Activated T-cell treated with anti-CD3 and anti-CD28 coated beads for 4 hours (primary cell): ENCODE results near the gene CCNT1.
"Not testable (repeated sequence)": the region's sequence is repeated elsewhere in the genome, so short reads cannot be mapped to it uniquely, and the experiment has no call there.

Experiments used
- DNase-seq: peaks from one replicate; pipeline ENCODE4 v3.0.0-alpha.2; 2020

CCNT1 gene

DNA sequence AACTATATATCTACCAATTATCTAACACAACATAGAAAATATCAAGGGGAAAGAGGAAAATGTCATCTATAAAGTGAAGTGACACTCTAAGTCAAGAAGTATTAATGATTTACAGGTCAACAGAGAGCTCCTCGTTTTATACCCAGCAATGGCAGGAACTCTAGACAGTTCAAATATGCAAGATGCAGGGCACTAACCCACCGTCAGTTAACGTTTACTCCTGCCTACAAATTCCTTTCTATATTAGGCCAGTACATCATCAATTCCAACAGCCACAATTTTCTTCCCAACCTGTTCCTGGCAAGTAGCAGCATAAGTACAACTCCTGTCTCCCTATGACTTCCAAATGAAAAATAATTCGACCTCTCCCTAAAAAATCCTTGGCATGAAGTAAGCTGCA, 25.5 kb downstream of the CCNT1 start:
- DNase-seq = no peak

DNA sequence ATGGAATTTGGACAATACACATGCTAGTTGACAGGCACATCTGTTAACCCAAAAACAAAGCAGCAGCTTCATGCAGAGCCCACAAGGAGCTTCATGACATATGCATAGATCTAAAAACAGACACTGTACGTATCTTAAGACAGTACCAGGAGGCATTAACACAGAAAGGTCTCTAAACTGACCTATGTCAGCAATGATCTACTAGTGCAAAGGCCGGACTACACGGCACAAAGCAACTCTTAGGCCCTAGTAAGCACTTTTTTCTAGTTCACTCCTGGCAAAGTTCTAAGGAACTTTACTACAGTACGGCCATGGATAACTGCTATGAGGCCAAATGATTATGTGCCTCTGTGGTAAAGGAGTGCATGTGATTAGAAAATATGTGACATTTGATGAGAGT, 26.1 kb downstream of the CCNT1 start:
- DNase-seq = no peak

DNA sequence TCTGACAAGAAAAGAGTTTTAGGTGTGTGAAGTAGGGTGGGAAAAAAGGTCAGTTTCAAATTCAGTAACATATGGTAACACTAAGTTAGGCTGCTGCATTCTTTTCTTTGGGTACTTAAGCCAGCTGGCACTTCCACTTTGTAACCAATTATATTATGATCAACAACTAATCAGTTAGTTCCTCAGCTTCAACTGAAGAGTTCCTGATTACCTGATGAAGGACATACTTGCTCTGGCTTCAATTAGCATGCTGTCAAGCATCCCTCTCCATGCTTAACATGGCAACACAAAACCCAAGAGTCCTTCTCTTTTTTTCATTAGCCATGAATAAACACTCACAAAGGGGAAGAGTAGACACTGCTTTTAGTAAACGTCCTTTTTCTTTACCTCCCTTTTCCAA, 27.7 kb downstream of the CCNT1 start:
- DNase-seq = no peak

DNA sequence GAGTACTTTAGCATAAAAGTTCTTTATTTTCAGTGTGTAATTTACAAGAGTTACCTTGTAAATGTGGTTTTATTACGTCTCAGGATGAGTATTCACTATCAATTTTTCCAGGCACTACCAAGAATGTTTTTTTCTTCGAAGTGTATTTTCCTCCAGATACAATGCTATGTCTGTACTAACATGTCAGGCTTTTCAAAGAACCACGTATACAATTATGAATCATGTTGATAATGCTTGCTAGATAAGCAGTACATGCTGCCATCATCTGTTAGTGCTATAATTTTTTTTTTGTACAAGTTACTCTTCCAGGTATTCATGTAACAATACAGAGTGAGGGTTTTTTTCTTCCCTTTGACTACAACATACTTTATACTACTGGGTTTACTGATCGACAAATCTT, 28.9 kb downstream of the CCNT1 start:
- no peak for DNase-seq

DNA sequence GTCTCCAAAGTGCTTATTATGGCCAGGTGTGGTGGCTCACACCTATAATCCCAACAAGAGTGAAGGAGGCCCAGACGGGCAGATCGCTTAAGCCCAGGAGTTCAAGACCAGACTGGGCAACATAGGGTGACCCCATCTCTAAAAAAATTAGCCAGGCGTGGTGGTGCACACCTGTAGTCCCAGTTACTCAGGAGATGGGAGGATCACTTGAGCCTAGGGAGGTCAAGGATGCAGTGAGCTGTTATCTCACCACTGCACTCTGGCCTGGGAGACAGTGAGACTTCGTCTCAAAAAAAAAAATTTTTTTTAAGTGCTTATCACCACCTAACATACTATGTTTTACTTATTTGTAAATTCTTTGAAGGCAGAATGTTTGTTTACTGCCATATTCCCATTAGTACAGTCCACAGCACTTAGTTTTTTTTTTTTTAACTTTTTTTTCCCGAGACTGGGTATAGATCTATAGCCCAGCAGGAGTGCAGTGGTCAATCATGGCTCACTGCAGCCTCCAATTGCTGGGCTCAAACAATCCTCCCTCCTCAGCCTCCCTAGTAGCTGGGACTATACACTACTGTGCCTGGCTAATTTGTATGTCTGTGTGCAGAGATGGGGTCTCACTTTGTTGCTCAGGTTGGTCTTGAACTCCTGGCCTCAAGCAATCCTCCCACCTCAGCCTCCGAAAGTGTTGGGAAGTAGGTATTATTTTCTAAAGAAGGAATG, 29.7 kb downstream of the CCNT1 start:
- no peak for DNase-seq

DNA sequence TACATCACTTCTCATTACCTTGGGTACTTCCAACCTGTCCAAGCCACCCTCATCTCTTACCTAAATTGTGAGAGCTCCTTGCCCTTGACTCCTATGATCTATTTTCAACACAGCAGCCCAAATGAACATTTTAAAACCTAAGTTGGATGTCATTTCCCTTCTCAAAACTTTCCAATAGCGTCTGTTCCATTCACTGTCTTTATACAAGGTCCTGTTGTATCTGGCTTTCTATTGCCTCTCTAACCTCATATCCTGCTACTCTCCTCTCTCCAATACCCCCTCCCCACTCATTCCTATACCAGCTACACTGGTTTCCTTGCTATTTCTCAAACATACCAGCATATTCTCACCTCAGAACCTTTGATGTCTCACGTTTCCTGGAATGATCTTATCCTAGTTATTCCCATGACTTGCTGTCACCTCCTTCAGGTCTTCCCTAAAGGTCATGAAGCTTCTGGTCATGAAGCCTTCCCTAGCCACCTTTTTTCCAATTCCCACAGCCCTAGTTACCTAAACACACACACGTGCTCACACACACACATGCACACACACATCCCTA, 30.4 kb downstream of the CCNT1 start:
- no peak for DNase-seq

DNA sequence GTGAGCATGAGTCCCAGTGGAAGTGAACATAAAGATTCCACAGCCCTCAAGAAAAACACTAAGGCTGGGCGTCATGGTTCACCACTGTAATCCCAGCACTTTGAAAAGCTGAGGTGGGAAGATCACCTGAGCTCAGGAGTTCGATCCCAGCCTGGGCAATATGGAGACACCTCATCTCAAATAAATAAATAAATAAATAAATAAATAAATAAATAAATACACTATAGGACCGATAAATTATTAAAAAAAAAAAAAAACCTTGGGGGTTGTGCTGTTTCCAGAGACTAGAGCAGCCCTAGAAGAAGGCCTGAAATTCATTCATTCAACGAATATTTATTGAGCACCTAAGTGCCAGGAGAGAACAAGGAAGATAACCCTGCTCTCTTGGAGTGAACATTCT, 33.0 kb downstream of the CCNT1 start:
- no peak for DNase-seq

DNA sequence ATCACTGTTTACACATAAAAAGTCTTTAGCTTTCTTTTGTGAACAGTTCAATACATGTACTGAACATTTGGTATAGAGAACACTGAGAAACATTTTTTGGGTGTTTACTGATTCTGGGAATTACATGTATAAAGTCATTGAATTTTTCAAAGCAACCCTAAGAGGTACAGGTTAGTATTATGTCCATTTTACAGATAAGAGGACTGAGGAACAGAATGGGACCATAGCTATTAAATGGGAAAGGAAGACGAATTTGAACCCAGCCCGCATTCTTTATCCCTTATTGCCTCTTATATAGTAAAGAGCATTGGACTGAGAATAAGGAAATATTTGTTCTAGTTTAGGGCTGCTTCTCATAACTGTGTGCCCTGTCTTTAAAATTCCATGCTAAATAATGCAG, 33.6 kb downstream of the CCNT1 start:
- DNase-seq = no peak

DNA sequence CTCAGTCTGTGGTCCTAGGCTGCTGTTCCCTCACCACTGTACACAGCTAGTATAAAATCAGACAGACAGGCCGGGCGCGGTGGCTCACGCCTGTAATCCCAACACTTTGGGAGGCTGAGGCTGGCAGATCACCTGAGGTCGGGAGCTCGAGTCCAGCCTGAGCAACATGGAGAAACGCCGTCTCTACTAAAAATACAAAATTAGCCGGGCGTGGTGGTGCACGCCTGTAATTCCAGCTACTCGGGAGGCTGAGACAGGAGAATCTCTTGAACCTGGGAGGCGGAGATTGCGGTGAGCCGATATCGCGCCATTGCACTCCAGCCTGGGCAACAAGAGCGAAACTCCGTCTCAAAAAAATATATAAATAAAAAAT, 34.0 kb downstream of the CCNT1 start:
- DNase-seq = not testable (repeated sequence)

DNA sequence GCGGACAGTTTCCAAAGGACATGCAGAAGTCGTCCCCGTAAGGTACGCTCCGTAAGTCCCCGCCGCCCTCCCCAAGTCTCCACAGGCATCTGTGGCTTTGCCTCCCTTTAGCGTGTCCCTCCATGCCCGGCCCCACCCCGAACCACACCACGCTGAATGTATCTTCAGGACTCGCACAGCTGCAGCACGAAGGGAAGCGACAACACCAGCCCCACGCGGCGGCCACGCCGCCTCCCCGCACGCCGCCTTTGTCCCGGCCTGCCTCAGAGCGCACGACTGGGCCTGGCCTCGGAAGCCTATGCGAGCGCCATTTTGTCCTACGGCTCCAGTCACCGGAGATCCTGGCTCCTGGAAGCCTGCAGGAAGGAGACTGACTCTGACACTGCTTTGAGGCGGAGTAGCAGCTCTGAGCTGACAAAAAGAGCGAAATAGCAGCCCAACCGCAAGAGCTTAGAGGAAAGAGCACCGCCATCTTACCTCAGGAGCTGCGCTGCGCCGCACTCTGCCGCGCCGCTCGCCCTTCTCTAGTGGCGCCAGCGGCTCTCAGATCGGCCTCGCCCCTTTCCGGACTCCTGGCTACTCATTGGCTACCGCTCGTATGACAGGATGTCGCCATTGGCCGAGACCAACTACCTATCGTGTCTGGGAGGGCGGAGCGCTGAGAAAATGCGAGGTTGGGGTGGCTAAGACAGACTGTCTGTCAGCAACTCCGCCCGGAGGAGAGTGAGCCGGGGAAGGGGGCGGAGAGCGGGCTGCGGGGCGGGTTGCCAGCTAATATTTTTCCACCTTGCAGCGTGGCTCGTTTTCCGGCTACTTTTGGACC, 34.6 kb downstream of the CCNT1 start, which contains the start of gene KANSL2:
TSS of gene KANSL2 (minus strand) at position 529 of the 823 bp plus-strand sequence. CDS start 606 bp downstream, outside the sequence.
- peak; percentile 95 for DNase-seq

DNA sequence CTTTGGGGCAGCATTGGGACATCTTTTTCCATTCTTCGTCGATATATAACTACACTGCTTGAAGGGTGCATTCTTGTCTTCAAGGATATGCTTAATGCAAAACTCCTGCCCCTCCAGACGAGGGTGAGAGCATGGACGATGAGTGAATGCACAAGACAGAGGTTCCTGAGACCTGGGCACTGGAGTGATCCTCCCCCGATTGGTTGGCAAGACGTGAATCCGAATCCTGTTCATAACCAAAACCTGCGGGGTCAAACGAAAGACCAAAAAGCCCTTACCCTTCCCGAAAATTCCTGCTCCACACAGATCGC, 35.2 kb downstream of the CCNT1 start:
- peak; percentile 5 for DNase-seq

DNA sequence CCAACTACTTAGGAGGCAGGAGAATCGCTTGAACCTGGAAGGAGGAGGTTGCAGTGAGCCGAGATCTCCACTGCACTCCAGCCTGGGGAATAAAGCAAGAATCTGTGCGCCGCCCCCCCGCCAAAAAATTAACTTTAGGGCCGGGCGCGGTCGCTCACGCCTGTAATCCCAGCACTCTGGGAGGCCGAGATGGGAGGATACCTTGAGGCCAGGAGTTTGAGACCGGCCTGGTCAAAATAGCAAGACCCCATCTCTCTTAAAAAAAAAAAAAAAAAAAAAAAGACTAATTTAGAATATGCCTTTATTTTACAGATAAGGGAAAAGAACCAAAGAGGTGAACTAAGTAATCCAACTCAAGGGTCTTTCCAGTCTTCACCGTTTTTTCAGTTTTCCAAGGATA, 35.6 kb downstream of the CCNT1 start:
- no peak for DNase-seq

DNA sequence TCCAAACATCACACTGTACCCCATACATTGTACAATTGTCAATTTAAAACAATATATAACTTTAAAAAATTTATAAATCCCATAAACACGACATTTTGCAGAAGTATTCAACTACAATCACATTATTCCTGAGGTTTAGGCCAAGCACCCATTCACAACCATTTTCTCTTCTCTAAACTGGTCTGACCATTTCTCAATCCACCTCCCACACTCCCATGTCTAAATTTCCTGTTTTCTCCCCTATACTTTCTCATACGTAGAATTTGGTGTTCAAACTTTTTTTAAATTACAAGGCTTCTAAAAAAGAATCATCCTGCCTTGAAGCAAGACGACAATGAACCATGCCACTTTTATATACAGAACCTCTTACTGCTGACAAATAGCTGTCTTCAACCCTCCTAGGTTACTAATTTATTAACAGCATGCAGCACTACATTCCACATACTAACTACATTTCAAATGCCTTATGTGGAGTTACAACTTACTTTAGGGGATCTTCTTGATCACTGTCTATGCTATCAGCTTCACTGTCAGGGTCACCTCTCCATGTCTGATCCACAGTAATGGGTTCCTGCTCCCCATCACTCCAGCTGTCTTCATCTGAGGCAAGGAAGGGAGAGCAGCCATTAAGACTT, 37.8 kb downstream of the CCNT1 start:
- DNase-seq = no peak

DNA sequence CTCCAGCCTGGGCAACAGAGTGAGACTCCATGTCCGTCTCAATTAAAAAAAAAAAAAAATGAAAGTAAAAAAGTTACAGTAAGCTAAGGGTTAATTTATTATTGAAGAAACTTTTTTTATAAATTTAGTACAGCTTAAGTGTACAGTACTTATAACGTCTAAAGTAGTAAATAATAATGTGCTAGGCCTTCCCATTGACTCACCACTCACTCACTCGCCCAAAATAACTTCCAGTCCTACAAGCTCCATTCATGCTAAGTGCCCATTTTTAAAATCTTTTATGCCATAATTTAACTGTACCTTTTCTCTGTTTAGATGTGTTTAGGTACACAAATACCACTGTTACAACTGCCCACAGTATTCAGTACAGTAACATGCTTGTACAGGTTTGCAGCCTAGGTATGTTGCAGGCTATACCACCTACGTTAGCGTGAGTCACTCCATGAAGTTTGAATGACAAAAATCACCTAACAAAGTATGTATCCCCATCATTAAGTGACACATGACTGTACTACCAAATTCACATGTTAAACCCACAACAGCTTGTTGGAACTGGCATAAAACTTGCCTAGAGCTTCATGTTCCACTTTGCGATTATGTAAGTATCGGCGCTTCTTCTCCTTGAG, 45.2 kb downstream of the CCNT1 start:
- no peak for DNase-seq

DNA sequence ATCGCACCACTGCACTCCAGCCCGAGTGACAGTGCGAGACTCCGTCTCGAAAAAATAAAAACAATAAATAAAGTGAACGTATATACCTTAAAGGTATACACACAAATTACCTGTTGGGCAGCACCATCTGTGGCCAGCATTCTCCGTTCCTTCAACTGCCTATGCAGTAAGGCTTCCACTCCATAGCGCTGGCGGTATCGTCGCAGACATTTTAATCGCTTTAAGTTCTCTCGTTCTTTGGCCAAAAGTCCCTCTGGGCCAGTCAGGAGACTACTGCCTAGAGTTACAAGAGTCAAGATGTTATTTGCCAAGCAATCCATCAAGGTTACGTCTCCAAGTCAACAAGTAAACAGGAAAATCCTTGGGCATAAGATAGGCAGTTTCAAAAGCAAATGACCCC, 47.5 kb downstream of the CCNT1 start:
- no peak for DNase-seq

DNA sequence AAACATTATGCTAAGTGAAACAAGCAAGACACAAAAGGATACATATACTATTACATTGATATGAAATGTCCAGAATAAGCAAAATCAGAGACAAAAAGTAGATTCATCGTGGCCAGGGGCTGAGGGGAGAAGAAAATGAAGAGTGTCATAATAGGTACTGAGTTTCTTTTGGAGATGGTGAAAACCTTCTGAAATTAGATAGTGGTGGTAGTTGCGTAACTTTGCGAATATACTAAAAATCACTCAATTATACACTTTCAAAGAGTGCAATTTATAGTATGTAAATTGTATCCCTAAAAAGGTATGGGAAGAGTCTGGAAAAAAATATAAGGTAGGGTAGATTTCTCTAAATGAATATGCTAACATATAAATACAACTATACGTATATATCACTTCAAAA, 56.6 kb downstream of the CCNT1 start:
- DNase-seq = no peak

DNA sequence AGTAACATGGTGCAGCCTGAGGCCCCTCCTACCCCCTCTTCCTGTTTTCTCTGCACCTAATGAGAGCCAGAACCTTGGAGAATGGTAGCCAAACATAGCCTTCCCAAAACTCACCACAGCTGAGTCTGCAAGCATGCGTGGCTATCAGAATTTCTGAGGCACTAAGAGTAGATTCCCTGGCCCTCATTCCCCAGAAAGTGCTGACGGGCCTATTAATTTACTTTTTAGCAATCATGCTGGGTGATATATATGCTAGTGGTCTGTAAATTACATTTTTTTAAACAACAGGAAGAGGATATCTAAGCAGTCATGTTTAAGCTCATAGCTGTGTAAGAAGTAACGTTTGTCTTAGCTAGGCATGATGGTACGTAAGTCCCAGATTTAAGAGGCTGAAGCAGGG, 64.8 kb downstream of the CCNT1 start:
- DNase-seq = no peak

DNA sequence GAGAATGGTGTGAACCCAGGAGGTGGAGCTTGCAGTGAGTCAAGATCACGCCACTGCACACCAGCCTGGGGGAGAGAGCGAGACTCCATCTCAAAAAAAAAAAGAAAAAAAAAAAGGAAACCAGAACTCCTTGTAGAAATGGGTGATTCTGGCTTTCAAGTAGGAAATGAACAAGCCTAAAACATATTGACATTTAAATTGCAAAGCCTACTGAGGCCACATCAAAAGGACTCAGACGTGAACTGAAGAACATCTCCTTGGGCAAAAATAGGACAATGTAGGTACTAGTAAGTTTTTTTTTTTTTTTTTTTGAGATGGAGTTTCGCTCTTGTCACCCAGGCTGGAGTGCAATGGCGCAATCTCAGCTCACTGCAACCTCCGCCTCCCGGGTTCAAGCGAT, 71.2 kb downstream of the CCNT1 start:
- not testable (repeated sequence) for DNase-seq

DNA sequence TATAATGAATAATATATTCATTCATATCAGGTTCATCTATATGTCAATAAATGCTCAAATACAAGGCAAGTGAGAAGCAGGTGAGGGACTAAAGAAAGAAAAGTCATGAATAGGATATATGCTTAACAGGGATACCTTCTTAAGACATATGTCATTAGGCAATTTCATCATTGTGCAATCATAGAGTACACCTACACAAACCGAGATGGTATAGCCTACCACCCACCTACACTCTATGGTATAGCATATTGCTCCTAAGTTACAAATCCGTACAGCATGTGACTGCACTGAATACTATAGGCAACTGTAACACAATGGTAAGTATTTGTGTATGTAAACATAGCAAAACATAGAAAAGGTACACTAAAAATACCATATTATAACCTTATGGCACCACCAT, 73.5 kb downstream of the CCNT1 start:
- DNase-seq = no peak

DNA sequence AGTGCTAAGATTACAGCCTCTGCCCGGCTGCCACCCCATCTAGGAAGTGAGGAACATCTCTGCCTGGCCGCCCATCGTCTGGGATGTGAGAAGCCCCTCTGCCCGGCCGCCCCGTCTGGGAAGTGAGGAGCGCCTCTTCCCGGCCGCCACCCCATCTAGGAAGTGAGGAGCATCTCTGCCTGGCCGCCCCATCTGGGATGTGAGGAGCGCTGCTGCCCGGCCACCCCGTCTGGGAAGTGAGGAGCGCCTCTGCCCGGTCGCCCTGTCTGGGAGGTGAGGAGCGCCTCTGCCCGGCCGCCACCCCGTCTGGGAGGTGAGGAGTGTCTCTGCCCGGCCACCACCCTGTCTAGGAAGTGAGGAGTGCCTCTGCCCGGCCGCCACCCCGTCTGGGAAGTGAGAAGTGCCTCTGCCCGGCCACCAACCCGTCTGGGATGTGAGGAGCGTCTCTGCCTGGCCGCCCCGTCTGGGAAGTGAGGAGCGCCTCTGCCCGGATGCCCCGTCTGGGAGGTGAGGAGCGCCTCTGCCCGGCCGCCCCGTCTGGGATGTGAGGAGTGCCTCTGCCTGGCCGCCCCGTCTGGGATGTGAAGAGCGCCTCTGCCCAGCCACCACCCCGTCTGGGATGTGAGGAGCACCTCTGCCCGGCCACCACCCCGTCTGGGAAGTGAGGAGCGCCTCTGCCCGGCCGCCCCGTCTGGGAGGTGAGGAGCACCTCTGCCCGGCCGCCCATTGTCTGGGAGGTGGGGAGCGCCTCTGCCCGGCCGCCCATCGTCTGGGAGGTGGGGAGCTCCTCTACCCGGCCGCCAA, 74.6 kb downstream of the CCNT1 start:
- not testable (repeated sequence) for DNase-seq

DNA sequence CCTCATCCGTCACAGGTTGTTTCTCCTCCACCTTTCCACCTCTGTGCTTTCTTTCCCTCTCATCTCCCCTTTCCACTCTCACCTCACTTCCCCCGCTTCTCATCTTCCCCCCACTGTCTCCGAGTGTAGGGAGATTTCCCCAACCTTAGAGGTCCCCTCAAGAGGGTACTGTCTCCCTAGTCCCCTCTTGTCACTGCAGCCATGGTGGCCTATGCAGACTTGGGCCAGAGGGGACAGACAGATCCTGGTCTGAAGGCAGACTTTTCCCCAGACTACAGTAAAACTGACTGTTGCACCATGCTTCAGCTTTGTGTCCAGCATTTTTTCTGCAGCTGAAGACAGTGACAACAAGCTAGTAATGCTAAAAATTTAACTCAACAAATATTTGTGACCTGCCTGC, 75.7 kb downstream of the CCNT1 start:
- DNase-seq = no peak

DNA sequence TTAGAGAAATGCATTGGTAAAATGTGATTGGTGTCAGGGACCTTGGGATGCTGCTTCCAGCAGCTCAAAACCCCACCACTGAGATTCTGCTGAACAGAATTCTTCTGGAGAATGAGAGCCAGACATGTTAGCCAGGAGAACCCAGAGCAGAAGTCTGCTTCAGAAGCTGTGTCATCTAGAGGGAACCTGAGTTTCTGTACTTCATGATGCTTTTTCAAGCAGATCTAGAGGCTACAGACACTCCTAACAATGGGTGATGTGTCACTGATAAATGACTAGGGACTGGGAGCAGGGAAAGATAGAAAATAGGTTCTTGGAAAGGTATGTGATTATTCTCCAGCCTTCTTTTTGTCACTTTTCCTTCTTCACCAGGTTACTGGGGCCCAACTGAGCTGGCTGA, 76.1 kb downstream of the CCNT1 start:
- no peak for DNase-seq
